Effector memory CD4-positive, alpha-beta T cell (primary cell): ENCODE measurements around the gene HSD11B1L.

Source experiments
- DNase-seq, 3 donors: peaks; one replicate each; pipeline ENCODE4 v3.0.0-alpha.2; 2020
- H3K27ac ChIP-seq: 2 replicates; pipeline ENCODE4 v1.7.0; 2013; ENCODE audit warnings: mild to moderate bottlenecking, low read length, moderate library complexity; ENCODE audit not compliant: insufficient read depth, poor library complexity, severe bottlenecking
- H3K27me3 ChIP-seq: replicated peaks from 2 replicates; pipeline ENCODE4 v1.7.0; 2013; ENCODE audit warnings: mild to moderate bottlenecking, low read length; ENCODE audit not compliant: insufficient read depth, control insufficient read depth, poor library complexity, severe bottlenecking
- H3K36me3 ChIP-seq: 2 replicates; pipeline ENCODE4 v1.7.0; 2013; ENCODE audit warnings: mild to moderate bottlenecking, low read length, moderate library complexity; ENCODE audit not compliant: control insufficient read depth, insufficient read depth
- H3K4me1 ChIP-seq: 2 replicates; pipeline ENCODE4 v1.7.0; 2013; ENCODE audit warnings: low read length, mild to moderate bottlenecking; ENCODE audit not compliant: control insufficient read depth, insufficient read depth, poor library complexity, severe bottlenecking
- H3K4me3 ChIP-seq: 2 replicates; pipeline ENCODE4 v1.7.0; 2013; ENCODE audit warnings: low read length, low read depth, mild to moderate bottlenecking; ENCODE audit not compliant: insufficient read depth, poor library complexity, severe bottlenecking
- H3K9me3 ChIP-seq: 2 replicates; pipeline ENCODE4 v1.7.0; 2013; ENCODE audit warnings: mild to moderate bottlenecking, low read length, moderate library complexity; ENCODE audit not compliant: control insufficient read depth

Gene HSD11B1L

DNA sequence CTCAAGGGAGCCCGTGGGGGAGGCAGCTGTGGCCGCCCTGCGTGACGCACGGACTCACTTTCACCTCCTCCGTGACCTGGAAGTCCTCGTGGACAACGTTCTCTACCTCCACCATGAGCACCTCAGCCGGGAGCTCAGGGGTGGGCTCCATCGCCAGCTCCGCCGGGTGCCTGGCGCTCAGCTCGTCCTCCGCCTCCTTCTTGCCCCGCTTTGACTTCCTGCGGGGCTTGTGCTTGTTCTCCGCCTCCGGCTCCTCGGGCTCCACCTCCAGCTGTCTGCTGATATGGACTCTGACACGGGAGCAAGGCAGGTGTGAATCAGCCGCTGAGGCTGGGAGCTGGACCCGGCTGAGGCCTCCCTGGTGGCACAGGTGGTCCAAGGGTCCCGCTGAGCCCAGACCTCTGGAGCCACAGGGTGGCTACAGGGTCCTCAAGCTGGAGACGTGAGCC lies 30.9 kb downstream of the HSD11B1L start:
- Histone ChIP-seq H3K4me3 (no peak overlapping the region), H3K27me3 (no peaks in the 10 kb centered on the region), H3K27ac (no peak overlapping the region), H3K4me1 (no peaks in the 10 kb centered on the region), H3K9me3 (no peaks in the 10 kb centered on the region), H3K36me3 (peaks cover 53% of the 10 kb centered on the region)
- no peak for DNase-seq

DNA sequence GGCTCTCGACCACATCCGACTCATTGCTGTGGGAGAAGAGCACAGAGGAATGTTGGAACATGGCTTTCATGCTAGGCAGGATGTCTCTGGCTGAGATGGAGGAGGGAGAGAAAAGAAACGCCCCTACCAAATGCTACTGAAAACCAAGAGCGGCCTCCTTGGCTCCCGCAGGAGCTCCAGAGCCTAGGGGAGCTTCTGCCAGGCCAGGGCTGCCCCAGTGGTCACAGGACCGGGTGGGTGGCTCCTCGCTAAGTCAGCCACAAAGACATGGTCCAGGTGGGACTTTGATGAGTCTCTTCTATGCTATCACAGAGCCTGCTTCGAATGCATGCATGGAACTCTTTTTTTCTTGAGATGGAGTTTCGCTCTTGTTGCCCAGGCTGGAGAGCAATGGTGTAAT lies 32.4 kb downstream of the HSD11B1L start:
- no peaks in the 10 kb centered on the region for H3K27me3 ChIP-seq
- no peaks in the 10 kb centered on the region for H3K4me1 ChIP-seq
- no peak overlapping the region for H3K27ac ChIP-seq
- DNase-seq, result no peak
- no peak overlapping the region for H3K4me3 ChIP-seq
- H3K36me3 ChIP-seq, result peaks cover 40% of the 10 kb centered on the region
- H3K9me3 ChIP-seq, result no peaks in the 10 kb centered on the region

DNA sequence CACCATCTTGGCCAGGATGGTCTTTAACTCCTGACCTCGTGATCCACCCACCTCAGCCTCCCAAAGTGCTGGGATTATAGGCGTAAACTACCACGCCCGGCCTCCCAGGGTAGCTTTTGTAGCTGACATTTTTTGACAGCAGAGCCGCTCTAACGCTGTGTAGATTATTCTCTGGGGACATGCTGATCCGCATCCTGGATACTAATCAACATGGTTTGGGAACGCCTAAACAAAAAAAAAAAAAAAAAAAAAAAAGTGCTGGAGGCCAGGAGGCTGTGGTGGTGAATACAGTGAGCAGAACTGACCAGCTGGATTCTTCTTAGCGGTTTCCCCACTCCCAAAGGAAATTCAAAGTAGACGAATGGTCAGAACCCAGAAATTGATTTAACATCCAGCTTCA lies 34.0 kb downstream of the HSD11B1L start:
- Histone ChIP-seq H3K4me1 (peaks cover 11% of the 10 kb centered on the region), H3K27ac (no peak overlapping the region), H3K27me3 (no peaks in the 10 kb centered on the region), H3K36me3 (peaks cover 40% of the 10 kb centered on the region), H3K4me3 (no peak overlapping the region), H3K9me3 (no peaks in the 10 kb centered on the region)
- DNase-seq, result no peak

GRCh38 chr19:5717215-5717935 lies 36.5 kb downstream of the HSD11B1L start:
- Histone ChIP-seq H3K4me3 (no peak overlapping the region), H3K9me3 (no peaks in the 10 kb centered on the region), H3K27me3 (no peaks in the 10 kb centered on the region), H3K4me1 (peaks cover 11% of the 10 kb centered on the region), H3K36me3 (peaks cover 19% of the 10 kb centered on the region), H3K27ac (no peak overlapping the region)
- DNase-seq, result no peak

DNA sequence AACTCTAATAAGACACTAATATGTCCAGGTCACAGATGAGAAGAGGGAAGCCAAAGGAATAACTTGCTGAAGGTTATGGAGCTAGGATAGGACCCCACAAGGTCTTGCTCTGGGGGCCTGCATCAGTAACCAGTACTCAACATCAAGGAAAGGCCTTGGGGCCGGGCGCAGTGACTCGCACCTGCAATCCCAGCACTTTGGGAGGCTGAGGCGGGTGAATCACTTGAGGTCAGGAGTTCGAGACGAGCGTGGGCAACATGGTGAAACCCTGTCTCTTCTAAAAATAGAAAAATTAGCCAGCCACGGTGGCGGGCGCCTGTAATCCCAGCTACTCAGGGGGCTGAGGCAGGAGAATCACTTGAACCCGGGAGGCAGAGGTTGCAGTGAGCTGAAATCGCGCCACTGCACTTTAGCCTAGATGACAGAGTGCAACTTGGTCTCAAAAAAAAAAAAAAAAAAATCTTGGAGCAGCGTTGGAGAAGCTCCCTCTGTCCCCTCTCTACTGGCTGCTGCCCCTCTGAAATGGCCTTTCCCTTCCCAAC lies 37.3 kb downstream of the HSD11B1L start:
- no peak overlapping the region for H3K27ac ChIP-seq
- H3K9me3 ChIP-seq, result no peaks in the 10 kb centered on the region
- DNase-seq, result no peak
- H3K4me3 ChIP-seq, result peak overlapping the region; percentile 84
- H3K27me3 ChIP-seq, result no peaks in the 10 kb centered on the region
- peaks cover 11% of the 10 kb centered on the region for H3K4me1 ChIP-seq
- H3K36me3 ChIP-seq, result peaks cover 11% of the 10 kb centered on the region

DNA sequence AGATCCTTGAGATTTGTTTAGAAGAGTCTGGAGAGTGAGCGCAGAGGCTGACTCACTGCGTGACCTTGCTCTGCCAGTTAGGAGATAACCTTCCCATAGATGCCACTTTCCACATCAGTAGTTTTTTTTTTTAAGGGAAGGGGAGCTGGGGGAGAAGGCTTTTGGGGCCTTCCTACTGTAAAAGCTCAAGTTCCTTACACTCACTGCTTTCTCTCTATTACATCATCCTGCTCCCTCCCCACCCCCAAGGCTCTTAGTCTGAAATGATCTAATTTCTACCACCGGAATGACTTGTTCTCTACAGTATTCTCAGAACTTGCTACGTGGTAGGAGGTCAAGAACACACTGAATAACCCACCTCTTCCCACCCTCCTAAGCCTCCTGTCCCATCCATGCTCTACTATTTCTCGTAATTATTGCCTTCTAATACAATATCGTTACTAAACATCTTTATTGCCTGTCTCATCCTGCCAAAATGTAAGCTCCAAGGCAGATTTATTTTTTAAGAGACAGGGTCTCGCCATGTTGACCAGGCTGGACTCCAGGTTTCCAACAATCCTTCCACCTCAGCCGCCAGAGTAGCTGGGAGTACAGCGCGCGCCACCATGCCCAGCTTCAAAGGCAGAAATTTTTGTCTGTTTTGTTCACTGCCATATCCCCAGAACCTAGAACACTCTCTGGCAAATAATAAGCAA lies 37.9 kb downstream of the HSD11B1L start:
- peak overlapping the region; percentile 84 for H3K27ac ChIP-seq
- peaks cover 5% of the 10 kb centered on the region for H3K36me3 ChIP-seq
- peak overlapping the region; percentile 84 for H3K4me3 ChIP-seq
- no peak for DNase-seq
- no peaks in the 10 kb centered on the region for H3K9me3 ChIP-seq
- no peaks in the 10 kb centered on the region for H3K27me3 ChIP-seq
- peaks cover 11% of the 10 kb centered on the region for H3K4me1 ChIP-seq

GRCh38 chr19:5719274-5719960 lies 38.6 kb downstream of the HSD11B1L start:
- H3K27ac ChIP-seq, result peak overlapping the region; percentile 84

GRCh38 chr19:5719961-5720790 lies 39.3 kb downstream of the HSD11B1L start, which contains the start of the genes CATSPERD and LONP1:
Gene CATSPERD, plus strand, starts transcription at chr19:5720637. Its CDS starts 101 bp downstream, at chr19:5720738.
Gene LONP1, minus strand, starts transcription at chr19:5720146. Its CDS starts 14 bp downstream, at chr19:5720132.
- Histone ChIP-seq H3K27me3 (no peaks in the 10 kb centered on the region), H3K4me1 (peaks cover 11% of the 10 kb centered on the region), H3K4me3 (peak within 1 kb of the TSS; percentile 84), H3K27ac (peak within 1 kb of the TSS; percentile 84), H3K9me3 (no peaks in the 10 kb centered on the region), H3K36me3 (no peaks in the 10 kb centered on the region)
- DNase-seq, result peak; percentile 95 to 98 (median 97)

More at GRCh38 chr19:5719274-5719960, 38.6 kb downstream of the HSD11B1L start:
- Histone ChIP-seq H3K9me3 (no peaks in the 10 kb centered on the region), H3K4me3 (peak overlapping the region; percentile 84), H3K36me3 (no peaks in the 10 kb centered on the region), H3K27me3 (no peaks in the 10 kb centered on the region), H3K4me1 (peaks cover 11% of the 10 kb centered on the region)
- peak; percentile 18 to 39 (median 35) for DNase-seq

DNA sequence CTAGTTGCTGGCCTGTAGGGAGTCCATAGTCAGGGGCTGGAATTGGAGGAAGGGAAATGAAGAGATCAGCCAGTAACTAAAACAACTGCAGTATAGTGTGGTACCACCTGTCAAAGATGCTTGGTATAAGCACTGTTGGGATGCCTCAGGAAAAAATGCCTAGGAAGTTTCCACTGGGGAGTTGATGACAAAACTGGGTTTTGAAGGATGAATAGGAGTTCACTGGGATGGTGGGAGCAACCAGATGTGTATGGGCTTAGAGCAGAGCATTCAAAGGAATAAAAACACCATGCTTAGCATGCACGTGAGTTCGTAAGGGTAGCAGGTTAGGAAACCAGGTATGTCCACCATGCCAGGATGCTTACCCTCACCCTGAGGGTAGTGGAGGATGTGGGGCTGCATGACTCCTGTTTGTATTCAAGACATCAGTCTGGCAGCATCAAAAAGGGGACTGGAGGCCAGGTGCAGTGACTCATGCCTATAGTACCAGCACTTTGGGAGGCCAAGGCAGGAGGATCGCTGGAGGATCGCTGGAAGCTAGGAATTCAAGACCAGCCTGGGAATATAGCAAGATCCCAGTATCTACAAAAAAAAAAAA lies 46.7 kb downstream of the HSD11B1L start:
- no peak overlapping the region for H3K27ac ChIP-seq
- H3K9me3 ChIP-seq, result no peaks in the 10 kb centered on the region
- H3K4me1 ChIP-seq, result no peaks in the 10 kb centered on the region
- H3K4me3 ChIP-seq, result no peak overlapping the region
- H3K36me3 ChIP-seq, result no peaks in the 10 kb centered on the region
- DNase-seq, result no peak
- no peaks in the 10 kb centered on the region for H3K27me3 ChIP-seq
